ENCODE data around the gene GLA. TPM values are rescaled to one million over a fixed set of nuclear protein-coding genes. Genes with fewer than 3 reads are reported as not detected.

Gene GLA
- total RNA-seq, 1 donor from 2014 or later = 9.0 TPM

- Histone ChIP-seq H3K36me3 (peaks cover 0 to 3% of the 10 kb centered on the region in 2 donors), H3K4me3 (peak overlapping the region; percentile 50 to 63), H3K4me1 (no peaks in the 10 kb centered on the region), H3K27me3 (no peaks in the 10 kb centered on the region), H3K27ac (peak overlapping the region; percentile 61 to 75), H3K9me3 (no peaks in the 10 kb centered on the region)
- intact Hi-C loops (cut with DNase I) = loop anchor here (2.0 to 5.0 kb wide), 2 partner anchors 43 to 540 kb away; partner anchors contain the start of genes TIMM8A and ZMAT1
- no peak for DNase-seq (ENCODE audit: low spot score in 2 of 2)
- no peak for TF ChIP-seq CTCF (IDR thresholded peaks at IDR 0.05)
Observed at GRCh38 chrX:101391831-101392230, 15.9 kb downstream of the GLA start.

- peak within 1 kb of the TSS; percentile 50 to 63 for H3K4me3 ChIP-seq
- intact Hi-C loops (cut with DNase I) = loop anchor here (2.0 to 5.0 kb wide), 2 partner anchors 42 to 541 kb away; partner anchors contain the start of genes TIMM8A and ZMAT1
- H3K27ac ChIP-seq = peak within 1 kb of the TSS; percentile 61 to 75
- H3K27me3 ChIP-seq = no peaks in the 10 kb centered on the region
- H3K36me3 ChIP-seq = peaks cover 0 to 3% of the 10 kb centered on the region in 2 donors
- H3K4me1 ChIP-seq = no peaks in the 10 kb centered on the region
- peak; percentile 46 to 63 (median 50) for TF ChIP-seq CTCF (IDR thresholded peaks at IDR 0.05)
- H3K9me3 ChIP-seq = no peaks in the 10 kb centered on the region
- peak; percentile 35 to 90 for DNase-seq (ENCODE audit: low spot score in 2 of 2)
Observed at GRCh38 chrX:101390664-101391525, 16.8 kb downstream of the GLA start, which contains the start of gene RPL36A. Gene RPL36A, plus strand, starts transcription at chrX:101391011. Its CDS starts 33 bp downstream, at chrX:101391044.

GRCh38 chrX:101388604-101389003, 19.1 kb downstream of the GLA start:
- H3K36me3 ChIP-seq = peaks cover 0 to 3% of the 10 kb centered on the region in 2 donors
- no peak overlapping the region for H3K27ac ChIP-seq
- H3K4me3 ChIP-seq = no peak overlapping the region
- DNase-seq (ENCODE audit: low spot score in 2 of 2) = no peak
- no peak for TF ChIP-seq CTCF (IDR thresholded peaks at IDR 0.05)
- intact Hi-C loops (cut with DNase I) = no loop called here
- H3K27me3 ChIP-seq = no peaks in the 10 kb centered on the region
- H3K4me1 ChIP-seq = no peaks in the 10 kb centered on the region
- H3K9me3 ChIP-seq = no peaks in the 10 kb centered on the region

- no peaks in the 10 kb centered on the region for H3K27me3 ChIP-seq
- H3K4me3 ChIP-seq = no peak overlapping the region
- no peak for DNase-seq (ENCODE audit: low spot score in 2 of 2)
- intact Hi-C loops (cut with DNase I) = no loop called here
- H3K36me3 ChIP-seq = no peaks in the 10 kb centered on the region
- no peak overlapping the region for H3K27ac ChIP-seq
- no peak for TF ChIP-seq CTCF (IDR thresholded peaks at IDR 0.05)
- H3K4me1 ChIP-seq = no peaks in the 10 kb centered on the region
- H3K9me3 ChIP-seq = no peaks in the 10 kb centered on the region
Observed at GRCh38 chrX:101386542-101386885, 21.2 kb downstream of the GLA start.

- Histone ChIP-seq H3K36me3 (no peaks in the 10 kb centered on the region), H3K9me3 (no peaks in the 10 kb centered on the region), H3K27ac (no peak within 1 kb of the TSS), H3K4me3 (no peak within 1 kb of the TSS), H3K4me1 (no peaks in the 10 kb centered on the region), H3K27me3 (no peaks in the 10 kb centered on the region)
- DNase-seq (ENCODE audit: low spot score in 2 of 2) = no peak
- intact Hi-C loops (cut with DNase I) = no loop called here
- TF ChIP-seq CTCF (IDR thresholded peaks at IDR 0.05) = no peak
Observed at GRCh38 chrX:101385795-101386541, 21.8 kb downstream of the GLA start, which contains the start of gene BTK. Gene BTK, minus strand, starts transcription at chrX:101386191. Its CDS starts 10,907 bp downstream, at chrX:101375284.
